ENCODE results near the gene FKBP5. TPM values are rescaled to one million over a fixed set of nuclear protein-coding genes. Genes with fewer than 3 reads are reported as not detected.
"Not testable (repeated sequence)": the region's sequence is repeated elsewhere in the genome, so short reads cannot be mapped to it uniquely, and the experiment has no call there.

FKBP5 gene
- total and polyA plus RNA-seq, 2 donors (not counting 3 experiments of a cell fraction or from before 2014, with no cell fraction given): 16.7 to 56.8 TPM

- dilution Hi-C loops (cut with MboI; ENCODE audit: extremely low pct_ligation_motif_present, low sequenced_read_pairs); H2AFZ ChIP-seq (ENCODE audit: low read depth, low read length); H3K79me2 ChIP-seq (ENCODE audit: control insufficient read depth, insufficient read depth, low read length); H3K4me2 ChIP-seq (ENCODE audit: insufficient read depth, low read length); FAIRE-seq; H3K27me3 ChIP-seq (ENCODE audit: control insufficient read depth in 2 of 2, insufficient read depth in 2 of 2, low read length in 2 of 2); H3K36me3 ChIP-seq (ENCODE audit: control insufficient read depth in 2 of 2, extremely low read depth in 1 of 2, insufficient read depth in 2 of 2, low read length in 2 of 2); H3K4me3 ChIP-seq (replicated peaks in 1 of 3; ENCODE audit: insufficient read depth in 1 of 3, low read depth in 1 of 3, low read length in 3 of 3); H3K9me1 ChIP-seq (replicated peaks; ENCODE audit: control insufficient read depth, extremely low read depth, insufficient read depth, low read length); BruUV-seq (replicated peaks); POLR2A ChIA-PET; H3K9me3 ChIP-seq (replicated peaks; ENCODE audit: control insufficient read depth, insufficient read depth, low read length); H3K9ac ChIP-seq (replicated peaks; ENCODE audit: extremely low read depth, insufficient read depth, low read length); DNase-seq (ENCODE audit: low read depth, low spot score); H3K27ac ChIP-seq (ENCODE audit: insufficient read depth, low read depth, low read length); H4K20me1 ChIP-seq (replicated peaks; ENCODE audit: control insufficient read depth, extremely low read depth, insufficient read depth, low read length): not testable (repeated sequence)
- CTCF ChIA-PET: interaction anchor here (1.0 to 7.9 kb wide), 4 partner anchors 110 to 212 kb away, joined by 4 to 252 read pairs (median 8); no protein-coding TSS in a partner anchor
- intact Hi-C loops (cut with micrococcal nuclease): loop anchor here (10.0 kb wide), 1 partner anchor 440 kb away; the partner anchor contains the start of gene DEF6
- H3K4me1 ChIP-seq (ENCODE audit: control insufficient read depth, extremely low read depth, insufficient read depth, low read length): peaks cover 18% of the 10 kb centered on the region
These were observed 45.6 kb upstream of the FKBP5 start for GRCh38 chr6:35734319-35734718.

- Histone ChIP-seq H2AFZ (ENCODE audit: low read depth, low read length) (no peak overlapping the region), H3K4me3 (replicated peaks in 1 of 3; ENCODE audit: insufficient read depth in 1 of 3, low read depth in 1 of 3, low read length in 3 of 3) (no peak overlapping the region), H3K27ac (ENCODE audit: insufficient read depth, low read depth, low read length) (no peak overlapping the region), H3K27me3 (ENCODE audit: control insufficient read depth in 2 of 2, insufficient read depth in 2 of 2, low read length in 2 of 2) (no peaks in the 10 kb centered on the region), H3K9me3 (replicated peaks; ENCODE audit: control insufficient read depth, insufficient read depth, low read length) (no peaks in the 10 kb centered on the region), H3K4me1 (ENCODE audit: control insufficient read depth, extremely low read depth, insufficient read depth, low read length) (peaks cover 20% of the 10 kb centered on the region), H4K20me1 (replicated peaks; ENCODE audit: control insufficient read depth, extremely low read depth, insufficient read depth, low read length) (no peaks in the 10 kb centered on the region), H3K36me3 (ENCODE audit: control insufficient read depth in 2 of 2, extremely low read depth in 1 of 2, insufficient read depth in 2 of 2, low read length in 2 of 2) (no peaks in the 10 kb centered on the region), H3K79me2 (ENCODE audit: control insufficient read depth, insufficient read depth, low read length) (no peaks in the 10 kb centered on the region), H3K9ac (replicated peaks; ENCODE audit: extremely low read depth, insufficient read depth, low read length) (no peak overlapping the region), H3K9me1 (replicated peaks; ENCODE audit: control insufficient read depth, extremely low read depth, insufficient read depth, low read length) (no peaks in the 10 kb centered on the region), H3K4me2 (ENCODE audit: insufficient read depth, low read length) (no peak overlapping the region)
- ChIA-PET POLR2A (no interaction called here), CTCF (interaction anchor here (0.9 to 7.9 kb wide), 7 partner anchors 14 to 211 kb away, joined by 3 to 252 read pairs (median 6); no protein-coding TSS in a partner anchor)
- dilution Hi-C loops (cut with MboI; ENCODE audit: extremely low pct_ligation_motif_present, low sequenced_read_pairs) (no loop called here), intact Hi-C loops (cut with micrococcal nuclease) (loop anchor here (2.0 to 10.0 kb wide), 2 partner anchors 137 to 439 kb away; partner anchors contain the start of gene DEF6)
- DNase-seq (ENCODE audit: low read depth, low spot score): no peak
- TF ChIP-seq POLR2A (IDR thresholded peaks at IDR 0.05; ENCODE audit: low read depth, low read length) (no peak), JUN (IDR thresholded peaks at IDR 0.05; ENCODE audit: borderline replicate concordance, insufficient read depth, insufficient read length, low read depth) (no peak)
- FAIRE-seq: no peak
- BruUV-seq (replicated peaks): no TSS peak
These were observed 44.9 kb upstream of the FKBP5 start for GRCh38 chr6:35733633-35734032.
